HG03432 (cell line): ENCODE measurements around the gene ZPBP.

Experiments used
- ATAC-seq: cut with Tn5 transposase; IDR thresholded peaks from one replicate; pipeline ENCODE4 v1.9.1; 2021; ENCODE audit warnings: mild to moderate bottlenecking, moderate library complexity; ENCODE audit not compliant: unreplicated experiment

Gene ZPBP, protein sequence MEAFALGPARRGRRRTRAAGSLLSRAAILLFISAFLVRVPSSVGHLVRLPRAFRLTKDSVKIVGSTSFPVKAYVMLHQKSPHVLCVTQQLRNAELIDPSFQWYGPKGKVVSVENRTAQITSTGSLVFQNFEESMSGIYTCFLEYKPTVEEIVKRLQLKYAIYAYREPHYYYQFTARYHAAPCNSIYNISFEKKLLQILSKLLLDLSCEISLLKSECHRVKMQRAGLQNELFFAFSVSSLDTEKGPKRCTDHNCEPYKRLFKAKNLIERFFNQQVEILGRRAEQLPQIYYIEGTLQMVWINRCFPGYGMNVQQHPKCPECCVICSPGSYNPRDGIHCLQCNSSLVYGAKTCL

DNA sequence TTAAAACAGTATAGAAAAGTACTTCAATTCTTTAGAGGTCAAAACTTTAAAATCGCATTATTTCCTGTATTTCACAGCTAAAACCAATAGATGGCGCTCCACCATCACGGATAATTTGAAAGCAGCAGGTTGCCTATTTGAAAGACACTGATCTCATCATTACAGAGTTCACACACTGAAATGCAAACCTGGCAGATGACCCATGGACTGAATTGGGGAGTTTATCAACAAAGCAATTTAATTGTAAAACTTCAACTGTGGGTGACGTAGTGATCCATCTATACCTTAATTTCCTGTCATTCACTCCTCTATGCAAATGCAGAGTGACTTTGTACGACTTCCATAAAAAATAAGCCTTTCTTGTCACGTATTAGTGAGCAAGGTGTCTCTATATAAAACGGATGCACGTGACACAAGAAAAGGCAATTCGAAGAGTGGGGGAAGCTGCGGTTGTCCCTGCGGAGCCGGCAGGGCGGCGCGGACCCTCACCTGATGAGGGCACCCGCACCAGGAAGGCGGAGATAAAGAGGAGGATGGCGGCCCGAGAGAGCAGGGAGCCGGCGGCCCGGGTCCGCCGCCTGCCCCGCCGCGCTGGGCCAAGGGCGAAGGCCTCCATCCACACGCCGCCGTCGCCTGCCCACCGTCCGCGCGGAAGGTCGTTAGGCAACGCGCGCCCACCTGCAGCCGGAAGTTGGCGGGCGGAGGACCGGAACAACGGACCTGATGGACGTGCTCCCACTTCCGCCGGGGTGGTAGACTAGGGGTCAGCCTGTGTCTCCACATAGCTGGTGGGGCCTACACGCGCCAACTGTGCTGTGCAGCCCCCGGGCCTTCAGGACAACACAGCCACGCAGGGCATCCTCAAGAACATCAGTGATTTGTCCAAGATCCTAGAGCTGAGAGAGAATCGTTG lies at the start of gene ZPBP:
ZPBP (minus strand) TSS at position 668 of the 913 bp plus-strand sequence; CDS start at position 616, 52 bp downstream.
- peak; percentile 85 for ATAC-seq

DNA sequence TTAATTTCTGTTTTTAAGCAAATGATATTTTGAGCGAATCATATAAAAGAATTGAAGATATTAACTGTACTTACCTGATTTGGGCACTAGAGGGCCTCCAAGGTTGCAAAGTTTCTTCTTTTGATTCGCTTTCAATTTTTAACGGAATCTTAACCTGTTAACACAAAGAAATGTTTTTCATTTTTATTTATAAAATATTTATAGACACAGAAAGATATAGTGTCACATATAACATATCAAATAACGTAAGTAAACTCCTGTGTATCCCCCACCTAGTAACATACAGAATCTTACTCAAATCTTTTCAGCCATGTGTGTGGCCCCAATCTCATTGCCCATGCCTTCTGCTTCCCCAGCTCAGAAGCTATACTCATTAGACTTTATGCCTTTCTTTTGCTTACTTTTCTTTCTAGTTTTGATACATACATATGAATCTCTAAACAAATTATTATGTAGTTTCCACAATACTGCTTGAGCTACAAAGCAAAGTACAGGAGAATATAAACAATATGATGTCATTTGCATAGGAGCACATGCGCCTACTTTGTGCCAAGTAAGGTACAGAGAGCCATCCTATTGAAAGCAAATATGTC lies 49.5 kb upstream of the ZPBP start:
- ATAC-seq: peak; percentile 46

DNA sequence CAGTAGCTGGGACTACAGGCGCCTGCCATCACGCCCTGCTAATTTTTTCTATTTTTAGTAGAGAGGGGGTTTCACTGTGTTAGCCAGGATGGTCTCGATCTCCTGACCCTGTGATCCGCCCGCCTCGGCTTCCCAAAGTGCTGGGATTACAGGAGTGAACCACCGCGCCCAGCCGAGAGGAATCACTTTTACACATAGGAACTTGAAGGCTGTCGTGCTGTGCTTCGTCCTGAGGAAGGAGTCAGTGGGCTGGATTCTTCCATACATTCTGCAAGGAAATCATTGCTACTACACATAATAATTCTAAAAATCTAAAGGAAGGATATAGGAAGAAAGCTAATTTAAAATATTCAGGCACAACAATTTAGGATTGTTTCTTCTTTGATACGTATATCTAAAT lies 48.8 kb upstream of the ZPBP start:
- ATAC-seq: no peak

DNA sequence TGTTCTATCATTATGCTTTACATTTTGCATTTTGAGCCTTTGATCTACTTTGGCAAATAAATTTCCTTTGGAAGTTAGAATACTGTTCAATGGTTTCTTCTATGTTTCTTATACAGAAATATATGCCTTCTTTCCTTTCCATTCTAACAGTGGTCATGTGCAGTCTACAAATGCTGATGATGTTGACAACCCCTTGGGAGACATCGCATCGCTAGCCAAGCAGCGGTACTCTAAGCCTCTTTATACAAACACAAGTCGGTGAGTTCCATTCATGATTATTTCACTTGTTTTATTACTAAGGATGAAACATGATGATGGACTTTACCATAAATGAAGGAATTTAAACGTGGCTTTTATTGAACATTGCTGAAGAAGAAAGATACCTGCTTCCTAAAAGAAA lies 48.1 kb upstream of the ZPBP start:
- ATAC-seq: no peak

DNA sequence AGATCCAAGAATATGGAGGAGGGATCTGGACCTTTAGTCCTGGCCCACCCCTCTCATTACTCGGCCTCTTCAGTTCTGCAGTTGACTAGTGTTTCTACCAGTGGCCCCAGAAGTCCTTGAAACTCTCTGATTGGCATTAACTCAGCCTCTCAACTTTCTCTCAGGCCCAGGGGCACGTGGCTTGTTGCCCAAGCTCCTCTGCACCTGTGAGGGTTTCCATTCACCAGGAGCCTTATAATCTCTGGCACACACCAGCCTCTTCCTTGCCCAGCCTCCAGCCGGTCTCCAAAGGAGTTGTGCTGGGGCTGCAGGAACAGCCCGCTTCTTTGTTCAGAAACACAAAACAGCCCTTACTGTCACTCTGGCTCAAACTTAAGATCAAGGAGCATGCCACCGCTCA lies 47.6 kb upstream of the ZPBP start:
- ATAC-seq: no peak

DNA sequence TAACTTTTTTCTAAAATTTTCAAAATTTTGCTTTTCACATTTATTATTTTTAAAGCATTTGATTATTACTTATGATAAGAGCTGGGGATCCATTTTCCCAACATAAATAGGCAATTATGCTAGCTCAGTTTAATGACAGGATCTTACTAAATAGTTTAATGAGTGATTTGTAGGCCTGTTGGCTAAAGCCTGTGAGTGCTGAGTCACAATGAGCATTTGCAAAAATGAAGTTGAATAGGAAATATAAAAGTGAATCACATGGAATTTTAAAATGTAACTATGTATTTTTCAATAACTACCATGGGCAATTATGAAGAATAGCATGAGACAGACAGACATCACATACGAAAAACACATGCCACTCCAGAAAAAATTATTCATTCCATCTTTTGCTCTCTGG lies 45.1 kb upstream of the ZPBP start:
- ATAC-seq: no peak

DNA sequence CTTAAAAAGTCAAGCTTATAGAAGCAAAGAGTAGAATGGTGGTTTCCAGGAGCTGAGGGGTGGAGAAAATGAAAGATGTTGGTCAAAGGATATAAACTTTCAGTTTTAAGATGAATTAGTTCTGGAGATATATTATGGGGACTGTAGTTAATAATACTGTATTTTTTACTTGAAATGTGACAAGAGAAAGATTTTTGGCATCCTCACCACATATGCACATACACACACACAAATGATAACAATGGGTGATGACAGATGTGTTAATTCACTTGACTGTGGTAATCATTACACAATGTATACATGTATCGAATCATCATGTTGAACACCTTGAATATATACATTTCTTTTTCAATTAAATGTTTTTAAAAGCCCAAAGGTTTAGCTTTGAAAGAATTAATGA lies 32.7 kb upstream of the ZPBP start:
- no peak for ATAC-seq

DNA sequence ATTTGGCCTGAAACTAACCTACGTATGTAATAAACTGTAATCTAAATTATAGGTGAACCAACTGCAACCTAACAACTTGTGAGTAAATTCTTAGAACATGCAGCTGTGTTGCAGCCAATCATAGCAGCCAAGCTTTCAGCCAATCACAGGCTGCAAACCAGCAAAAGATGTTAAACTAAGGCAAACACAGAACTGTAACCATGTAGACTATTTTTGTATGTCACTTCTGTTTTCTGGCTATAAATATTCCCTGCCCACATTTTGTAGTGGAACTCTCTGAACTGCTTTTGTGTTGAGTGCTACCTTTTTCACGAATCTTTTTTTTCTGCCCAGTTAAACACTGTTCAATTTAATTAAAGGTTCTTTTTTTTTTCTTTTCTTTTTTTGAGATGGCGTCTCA lies 28.2 kb upstream of the ZPBP start:
- peak; percentile 87 for ATAC-seq

DNA sequence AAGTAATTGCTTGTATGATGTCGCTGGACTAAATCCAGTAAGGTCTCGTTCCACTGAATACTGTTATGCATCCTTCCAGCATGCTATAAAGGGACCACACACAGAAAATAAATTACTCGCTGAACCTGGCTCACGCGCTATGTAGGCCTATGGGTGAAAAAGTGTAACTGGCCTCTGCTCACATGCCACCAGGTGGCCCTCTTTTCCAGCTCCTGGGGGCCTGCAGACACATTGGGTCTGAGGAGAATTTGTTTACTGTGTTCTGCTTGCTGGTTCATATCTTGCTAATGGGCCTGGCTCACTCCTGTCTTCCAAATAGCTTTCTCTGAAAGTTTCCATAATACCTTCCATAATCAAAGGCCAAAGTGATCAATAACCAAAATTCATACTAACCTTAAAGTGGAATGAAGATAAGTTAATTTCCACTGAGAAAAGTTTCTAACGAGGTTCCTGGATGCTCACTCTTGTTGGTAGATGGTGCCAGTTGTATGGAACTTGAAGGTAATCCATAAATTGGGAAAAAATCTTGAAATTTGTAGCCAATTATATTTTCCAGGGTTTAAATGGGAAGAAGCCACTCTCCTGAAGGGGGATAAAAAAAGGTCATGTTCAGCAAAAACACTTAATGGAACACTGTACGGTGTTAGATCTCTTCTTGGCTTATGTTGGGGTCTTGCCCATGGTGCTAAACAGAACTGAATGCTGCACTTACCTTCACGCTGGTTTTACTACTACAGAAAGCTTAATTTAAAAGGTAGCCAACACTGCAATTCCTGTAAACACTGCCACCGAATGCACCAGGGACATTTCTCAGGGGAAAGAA lies 27.0 kb upstream of the ZPBP start:
- ATAC-seq: peak; percentile 74

DNA sequence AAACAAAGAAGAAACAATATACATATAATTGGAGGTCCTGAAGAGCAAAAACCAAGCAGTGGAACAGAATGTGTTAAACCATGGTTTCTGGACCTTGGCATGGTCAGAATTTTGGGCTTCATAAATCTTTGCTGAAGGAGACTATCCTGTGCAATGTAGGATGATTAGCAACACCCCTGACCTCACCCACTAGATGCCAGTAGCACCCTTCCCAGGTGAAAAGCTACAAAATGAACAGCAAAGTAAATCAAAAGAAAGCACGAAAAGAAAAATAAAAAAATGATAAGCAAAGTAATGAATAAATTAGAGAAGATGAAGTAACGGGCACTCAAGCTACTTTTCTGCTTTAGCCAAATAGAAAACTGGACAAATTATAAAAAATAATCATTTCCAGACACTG lies 19.2 kb upstream of the ZPBP start:
- no peak for ATAC-seq

DNA sequence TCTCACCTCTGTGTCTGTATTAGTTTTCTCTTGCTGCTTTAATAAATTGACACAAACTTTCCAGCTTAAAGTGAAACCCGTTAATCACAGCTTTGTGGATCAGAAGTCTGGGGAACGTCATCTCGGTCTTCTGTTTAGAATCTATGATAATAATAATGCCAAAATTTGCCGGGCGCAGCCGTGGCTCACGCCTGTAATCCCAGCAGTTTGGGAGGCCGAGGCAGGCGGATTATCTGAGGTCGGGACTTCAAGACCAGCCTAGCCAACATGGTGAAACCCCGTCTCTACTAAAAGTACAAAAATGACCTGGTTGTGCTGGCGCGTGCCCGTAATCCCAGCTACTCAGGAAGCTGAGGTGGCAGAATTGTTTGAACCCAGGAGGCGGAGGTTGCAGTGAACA lies 8.8 kb upstream of the ZPBP start:
- ATAC-seq: no peak

DNA sequence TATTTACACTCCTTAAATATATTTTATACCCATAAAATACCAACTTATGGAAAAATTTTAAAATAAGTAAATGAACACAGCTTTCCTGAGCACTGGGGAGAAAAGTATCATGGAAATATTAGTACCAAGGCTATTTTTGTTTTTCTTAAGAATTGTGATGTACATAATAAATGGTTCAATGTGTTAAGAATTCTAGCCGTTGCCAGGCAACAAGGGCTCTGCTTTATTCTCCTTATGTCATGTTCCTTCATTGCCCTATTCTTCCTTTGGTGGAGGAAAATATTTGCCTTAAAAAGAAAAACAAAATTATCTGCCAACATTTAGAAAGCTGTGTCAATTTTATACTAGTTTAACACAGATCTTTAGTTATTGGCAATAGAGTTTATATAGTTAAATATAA lies 2.6 kb upstream of the ZPBP start:
- ATAC-seq: no peak

DNA sequence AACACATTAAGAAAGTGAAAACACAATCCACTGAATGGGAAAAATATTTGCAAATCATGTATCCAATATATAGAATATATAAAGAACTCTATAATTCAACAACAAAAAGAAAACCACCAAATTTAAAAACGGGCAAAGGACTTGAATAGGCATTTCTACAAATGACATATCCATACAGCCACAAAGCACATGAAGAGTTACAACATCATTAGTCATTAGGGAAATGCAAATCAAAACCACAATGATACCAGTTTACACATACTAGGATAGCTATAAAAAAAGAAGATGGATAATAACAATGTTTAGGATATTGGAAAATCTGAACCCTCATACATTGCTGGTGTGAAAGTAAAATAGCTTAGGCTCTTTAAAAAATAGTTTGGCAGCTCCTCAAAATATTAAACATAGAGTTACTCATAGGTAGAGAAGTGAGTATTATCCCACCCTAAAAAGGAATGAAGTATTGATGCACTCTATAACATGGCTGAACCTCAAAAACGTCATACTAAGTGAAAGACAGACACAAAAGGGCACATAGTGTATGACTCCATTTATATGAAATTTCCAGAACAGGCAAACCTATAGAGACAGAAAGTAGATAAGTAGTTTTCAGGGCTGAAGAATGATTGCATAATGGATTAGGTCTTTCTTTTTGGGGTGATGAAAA lies 4.5 kb downstream of the ZPBP start:
- ATAC-seq: no peak

DNA sequence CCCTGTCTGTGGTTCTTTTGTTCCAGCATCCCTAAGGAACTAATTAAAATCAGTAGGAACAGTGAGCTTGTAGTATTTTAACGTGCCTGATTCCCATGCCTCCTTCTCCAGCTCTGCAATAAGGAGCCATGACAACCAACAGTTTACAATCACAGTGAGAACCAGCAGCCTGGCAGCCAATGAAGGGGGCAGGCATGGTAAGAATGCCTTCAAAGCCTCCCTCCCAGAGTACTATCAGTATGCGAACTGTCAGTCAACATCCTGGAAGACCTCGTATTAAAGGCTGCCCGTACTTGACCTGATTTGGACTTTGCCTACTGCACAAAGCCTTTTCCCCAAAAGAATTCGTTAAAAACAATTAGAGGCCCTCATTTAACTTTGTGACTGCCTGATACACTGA lies 7.7 kb downstream of the ZPBP start:
- ATAC-seq: no peak

DNA sequence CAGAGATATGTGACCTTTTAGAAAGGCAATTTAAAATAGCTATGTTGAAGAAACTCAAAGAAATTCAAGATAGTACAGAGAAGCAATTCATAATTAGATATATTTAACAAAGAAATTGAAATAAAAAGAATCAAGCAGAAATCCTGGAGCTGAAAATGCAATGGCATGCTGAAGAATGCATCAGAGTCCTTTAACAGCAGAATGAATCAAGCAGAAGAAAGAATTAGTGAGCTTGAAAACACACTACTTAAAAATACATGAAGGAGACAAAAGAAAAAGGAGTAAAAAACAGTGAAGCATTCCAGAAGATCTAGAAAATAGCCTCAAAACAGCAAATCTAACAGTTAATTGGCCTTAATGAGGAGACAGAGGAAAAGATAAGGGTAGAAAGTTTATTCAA lies 20.0 kb downstream of the ZPBP start:
- ATAC-seq: no peak

DNA sequence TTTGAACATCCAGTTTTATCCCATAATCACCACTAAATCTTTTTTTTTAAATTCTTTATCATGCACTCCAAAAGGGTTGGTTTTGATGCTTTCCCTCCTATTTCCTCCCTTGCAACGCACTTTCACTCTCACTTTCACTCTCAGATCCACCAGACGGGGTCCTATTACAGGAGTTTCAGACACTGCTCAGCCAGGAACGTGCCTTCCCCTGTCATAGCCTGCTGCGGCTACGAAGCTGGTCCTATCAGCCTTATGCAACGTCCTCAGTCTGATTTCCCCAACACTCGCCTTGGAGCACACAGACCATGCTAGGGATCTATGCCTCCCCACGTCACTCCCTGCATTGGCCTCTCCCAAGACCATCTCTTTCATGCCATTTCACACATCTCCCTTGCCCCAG lies 23.4 kb downstream of the ZPBP start:
- peak; percentile 90 for ATAC-seq

DNA sequence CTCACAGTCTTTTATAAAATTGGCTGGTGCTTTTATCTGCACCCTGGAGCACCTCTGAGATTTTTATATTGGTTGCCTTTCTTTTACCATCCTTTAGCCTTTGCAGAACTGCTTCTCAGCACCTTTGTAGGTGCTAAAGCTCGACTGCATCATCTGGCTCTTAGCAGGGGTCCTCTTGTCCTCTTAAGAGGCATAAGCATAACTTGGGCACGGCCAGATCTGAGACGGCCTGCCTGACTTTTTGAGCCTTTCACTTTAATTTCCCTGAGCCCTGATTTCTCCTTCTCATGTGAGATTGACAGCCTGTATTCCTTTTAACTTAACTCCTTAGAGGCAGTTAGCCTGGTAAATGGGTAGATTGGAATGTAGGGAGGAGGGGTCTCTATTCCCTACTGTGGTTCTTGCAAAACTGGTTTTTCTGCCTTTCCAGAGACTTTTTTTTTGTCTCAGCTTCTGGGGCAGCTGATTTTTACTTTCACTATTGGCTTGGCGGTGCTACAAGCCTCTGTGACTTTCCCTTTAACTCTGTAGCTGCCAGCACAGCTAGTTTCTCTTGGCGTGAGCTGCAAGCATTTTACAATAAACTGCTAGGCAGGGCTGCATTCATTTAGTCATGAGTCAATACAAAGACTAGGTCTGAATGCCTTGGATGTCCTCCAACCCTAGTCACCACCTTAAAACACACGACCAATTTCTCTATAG lies 24.0 kb downstream of the ZPBP start:
- peak; percentile 79 for ATAC-seq

DNA sequence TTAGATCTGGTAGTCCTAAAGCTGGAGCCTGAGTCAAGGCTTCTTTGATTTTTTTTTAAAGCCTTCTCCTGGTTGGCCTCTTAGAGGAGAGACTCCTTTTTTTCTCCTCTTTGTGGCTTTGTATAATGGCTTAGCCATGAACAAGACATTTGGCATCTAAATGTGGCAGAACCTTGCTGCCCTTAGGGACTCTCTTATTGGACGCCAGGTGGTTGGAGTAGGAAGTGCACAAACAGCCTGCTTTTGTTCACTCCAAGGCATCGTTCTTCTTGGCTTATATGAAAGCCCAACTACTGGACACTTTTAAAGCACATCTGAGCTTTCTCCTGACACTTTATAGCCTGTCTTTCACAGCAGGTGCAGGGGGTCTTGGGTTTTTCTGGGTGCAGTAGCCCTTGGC lies 25.0 kb downstream of the ZPBP start:
- ATAC-seq: peak; percentile 41

DNA sequence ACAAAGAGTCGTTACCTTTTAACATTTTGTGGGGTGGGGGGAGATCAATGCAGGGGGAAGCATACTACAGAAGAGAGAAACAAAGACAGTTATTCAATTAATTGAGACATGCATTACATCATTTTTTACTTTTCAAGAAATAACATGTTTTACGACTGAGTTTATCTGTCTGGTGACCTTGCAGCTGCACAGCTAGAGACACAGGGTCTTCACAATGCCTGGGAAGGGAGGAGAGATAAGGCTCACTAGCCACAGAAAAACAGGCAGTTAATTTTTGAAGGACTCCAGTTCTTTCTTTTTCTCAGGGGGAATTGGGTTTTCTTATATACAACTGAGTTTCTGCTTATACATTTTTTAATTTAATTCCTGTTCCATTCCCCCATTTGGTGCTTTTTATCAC lies 30.1 kb downstream of the ZPBP start:
- no peak for ATAC-seq

DNA sequence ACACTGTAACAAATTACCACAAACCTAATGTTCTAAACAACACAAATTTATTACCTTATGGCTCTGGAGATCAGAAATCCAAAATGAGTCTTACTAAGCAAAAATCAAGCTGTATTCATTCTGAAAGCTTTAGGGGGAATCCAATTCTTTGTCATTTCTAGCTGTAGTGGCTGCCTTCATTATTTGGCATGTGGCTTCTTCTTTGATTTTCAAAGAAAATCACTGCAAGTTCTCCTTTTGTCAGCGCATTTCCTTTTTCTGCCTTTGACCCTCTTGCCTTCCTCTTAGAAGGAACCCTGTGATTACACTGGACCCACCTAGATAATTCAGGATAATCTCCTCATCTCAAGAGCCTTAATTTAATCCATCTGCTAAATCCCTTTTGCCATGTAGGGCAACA lies 36.9 kb downstream of the ZPBP start:
- peak; percentile 64 for ATAC-seq
